CD14-positive monocyte (primary cell): ENCODE measurements around the gene ANKRD27. TPM values are rescaled to one million over a fixed set of nuclear protein-coding genes. Genes with fewer than 3 reads are reported as not detected.

Source experiments
- DNase-seq, 3 donors: peaks; one replicate each; pipeline ENCODE4 v3.0.0-alpha.2; 2011 to 2022
- H2AFZ ChIP-seq: 2 replicates; pipeline ENCODE4 v1.6.0; 2012; ENCODE audit warnings: mild to moderate bottlenecking, low read depth, low read length, inconsistent platforms; ENCODE audit not compliant: insufficient read depth, poor library complexity, severe bottlenecking
- H3K27ac ChIP-seq, 2 donors: 1 replicate in 1 of 2; 2 replicates in 1 of 2; pipeline ENCODE4 v1.5.1; 2012 to 2013; ENCODE audit warnings: low read length in 2 of 2, control low read depth in 1 of 2, inconsistent platforms in 1 of 2, low read depth in 1 of 2, mild to moderate bottlenecking in 1 of 2
- H3K27me3 ChIP-seq, 2 donors: one replicate each; pipeline versions ENCODE4 v1.6.0 to v1.6.1; 2011 to 2013; ENCODE audit warnings: low read length in 2 of 2; ENCODE audit not compliant: control insufficient read depth in 2 of 2, insufficient read depth in 2 of 2
- H3K36me3 ChIP-seq, 2 donors: replicated peaks in 1 of 2; 1 replicate in 1 of 2; 2 replicates in 1 of 2; pipeline versions ENCODE4 v1.5.1 to v1.6.1; 2012 to 2013; ENCODE audit warnings: low read length in 2 of 2, control low read depth in 1 of 2, inconsistent platforms in 1 of 2, mild to moderate bottlenecking in 1 of 2; ENCODE audit not compliant: insufficient read depth in 2 of 2, control insufficient read depth in 1 of 2
- H3K4me1 ChIP-seq, 2 donors: 1 replicate in 1 of 2; 2 replicates in 1 of 2; pipeline versions ENCODE4 v1.5.1 to v1.6.1; 2012 to 2013; ENCODE audit warnings: low read length in 2 of 2, control low read depth in 1 of 2, inconsistent platforms in 1 of 2, mild to moderate bottlenecking in 1 of 2, moderate library complexity in 1 of 2; ENCODE audit not compliant: insufficient read depth in 2 of 2, control insufficient read depth in 1 of 2
- H3K4me2 ChIP-seq: replicated peaks from 2 replicates; pipeline ENCODE3; 2012; ENCODE audit warnings: low read length, moderate library complexity, mild to moderate bottlenecking; ENCODE audit not compliant: poor library complexity, severe bottlenecking; ENCODE audit errors: extremely low read depth
- H3K4me3 ChIP-seq, 3 experiments: fragments of 200-600 bp in 1 of 3; sonication (generic) in 1 of 3; replicated peaks in 1 of 3; 1 replicate in 2 of 3; 2 replicates in 1 of 3; pipeline ENCODE4 v1.5.1; 2011 to 2013; ENCODE audit warnings: low read length in 3 of 3, mild to moderate bottlenecking in 3 of 3, control low read depth in 2 of 3, low read depth in 2 of 3, inconsistent platforms in 1 of 3, moderate library complexity in 1 of 3
- H3K79me2 ChIP-seq: 2 replicates; pipeline ENCODE4 v1.6.0; 2012; ENCODE audit warnings: mild to moderate bottlenecking, control low read depth, inconsistent platforms, low read length, moderate library complexity; ENCODE audit not compliant: insufficient read depth
- H3K9ac ChIP-seq: 2 replicates; pipeline ENCODE4 v1.6.0; 2017; ENCODE audit warnings: low read length, mild to moderate bottlenecking; ENCODE audit not compliant: insufficient read depth, poor library complexity, severe bottlenecking
- H3K9me3 ChIP-seq, 2 donors: replicated peaks in 1 of 2; 1 replicate in 1 of 2; 2 replicates in 1 of 2; pipeline versions ENCODE4 v1.5.1 to v1.6.1; 2012 to 2013; ENCODE audit warnings: low read length in 2 of 2, control low read depth in 1 of 2; ENCODE audit not compliant: control insufficient read depth in 1 of 2, insufficient read depth in 1 of 2
- H4K20me1 ChIP-seq: 2 replicates; pipeline ENCODE4 v1.6.0; 2012; ENCODE audit warnings: mild to moderate bottlenecking, low read length, control low read depth, moderate library complexity; ENCODE audit not compliant: insufficient read depth
- H3K27ac Mint-ChIP-seq, 7 donors: one replicate each; pipeline ENCODE4 v1.8.0; 2020; ENCODE audit warnings: mild to moderate bottlenecking in 7 of 7, mixed read lengths in 7 of 7, moderate library complexity in 6 of 7, inconsistent platforms in 2 of 7
- H3K27me3 Mint-ChIP-seq, 3 donors: one replicate each; pipeline ENCODE4 v1.8.0; 2021 to 2022; ENCODE audit warnings: low read depth in 3 of 3, mild to moderate bottlenecking in 3 of 3, mixed read lengths in 3 of 3, moderate library complexity in 3 of 3, inconsistent platforms in 1 of 3
- H3K36me3 Mint-ChIP-seq, 2 donors: one replicate each; pipeline ENCODE4 v1.8.0; 2020; ENCODE audit warnings: mixed read lengths in 2 of 2, inconsistent platforms in 1 of 2, mild to moderate bottlenecking in 1 of 2
- H3K4me1 Mint-ChIP-seq: one replicate; pipeline ENCODE4 v1.8.0; 2020; ENCODE audit warnings: mild to moderate bottlenecking, mixed read lengths
- H3K4me3 Mint-ChIP-seq, 2 donors: one replicate each; pipeline ENCODE4 v1.8.0; 2020; ENCODE audit warnings: mild to moderate bottlenecking in 2 of 2, mixed read lengths in 2 of 2, moderate library complexity in 1 of 2
- H3K9me3 Mint-ChIP-seq, 7 donors: one replicate each; pipeline ENCODE4 v1.8.0; 2020 to 2022; ENCODE audit warnings: mixed read lengths in 7 of 7, mild to moderate bottlenecking in 6 of 7, moderate library complexity in 6 of 7, inconsistent platforms in 2 of 7
- WGBS: methylation state at CpG from one replicate; pipeline ENCODE4 v1.1.5; 2013; ENCODE audit warnings: missing lambda C conversion rate; ENCODE audit not compliant: insufficient coverage; 5-methylcytosine and 5-hydroxymethylcytosine counted together
- intact Hi-C, 2 donors: fragments of 100-400 bp; cut with micrococcal nuclease; formaldehyde crosslinking; loops; one replicate each; pipeline versions ENCODE4 v1.15.0 to v1.15.1; 2023
- polyA plus RNA-seq, 3 donors: library from polyadenylated mRNA; depleted of rRNA in 1 of 3; unstranded in 2 of 3; stranded (reverse) in 1 of 3; fragments of 300-500 nt in 2 of 3; fragments of >200 nt in 1 of 3; fragmentation: Illumina TruSeq in 2 of 3; gene quantifications; 1 replicate in 2 of 3; 2 replicates in 1 of 3; pipeline ENCODE4 v1.2.3, GENCODE V29; 2012 to 2021
- TF ChIP-seq, protein P1 (sequence below): fragments of 200-600 bp; IDR thresholded peaks from one replicate; pipeline ENCODE4 v1.8.0; 2022; ENCODE audit warnings: antibody characterized with exemption, mild to moderate bottlenecking

Gene ANKRD27
- polyA plus RNA-seq, 3 donors = 8.7 to 17.5 (median 14.5) TPM

DNA sequence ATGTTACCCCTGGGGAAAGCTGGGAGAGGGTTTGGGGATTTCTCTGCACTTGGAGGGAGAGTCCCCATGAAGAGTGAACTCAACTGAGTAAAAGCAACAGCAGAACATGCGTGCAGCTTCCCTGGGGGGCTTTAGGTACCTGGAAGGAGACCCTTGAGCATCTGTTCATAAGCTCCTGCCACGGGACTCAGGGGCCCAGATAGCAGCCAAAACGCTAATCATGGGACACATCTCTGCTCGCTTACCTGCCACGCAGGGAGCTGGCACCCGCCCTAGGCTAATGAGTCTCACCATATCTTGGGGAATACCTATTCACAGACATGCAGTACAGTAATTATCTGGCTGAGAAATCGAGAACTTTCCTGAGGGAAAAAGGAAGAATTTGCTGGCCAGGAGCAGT is 60.1 kb downstream of the ANKRD27 start:
- peak overlapping the region in 1 of 7 donors; percentile 50 for H3K27ac Mint-ChIP-seq
- no peak overlapping the region for H3K4me3 Mint-ChIP-seq
- Histone ChIP-seq H3K27me3 (no peaks in the 10 kb centered on the region), H3K79me2 (no peaks in the 10 kb centered on the region), H3K4me2 (no peak overlapping the region), H4K20me1 (no peaks in the 10 kb centered on the region), H3K9me3 (no peaks in the 10 kb centered on the region), H3K4me1 (no peaks in the 10 kb centered on the region), H3K27ac (no peak overlapping the region), H2AFZ (no peak overlapping the region), H3K36me3 (peaks cover 69 to 82% of the 10 kb centered on the region in 2 donors), H3K9ac (no peak overlapping the region), H3K4me3 (no peak overlapping the region)
- intact Hi-C loops = no loop called here
- DNase-seq = no peak
- WGBS = 100% methylated on average over 3 of the region's 7 CpGs
- no peaks in the 10 kb centered on the region for H3K4me1 Mint-ChIP-seq
- peaks cover 67 to 81% of the 10 kb centered on the region in 2 donors for H3K36me3 Mint-ChIP-seq
- H3K27me3 Mint-ChIP-seq = no peaks in the 10 kb centered on the region
- peaks cover 0 to 4% (median 0%) of the 10 kb centered on the region in 7 donors for H3K9me3 Mint-ChIP-seq
- TF ChIP-seq, protein P1, sequence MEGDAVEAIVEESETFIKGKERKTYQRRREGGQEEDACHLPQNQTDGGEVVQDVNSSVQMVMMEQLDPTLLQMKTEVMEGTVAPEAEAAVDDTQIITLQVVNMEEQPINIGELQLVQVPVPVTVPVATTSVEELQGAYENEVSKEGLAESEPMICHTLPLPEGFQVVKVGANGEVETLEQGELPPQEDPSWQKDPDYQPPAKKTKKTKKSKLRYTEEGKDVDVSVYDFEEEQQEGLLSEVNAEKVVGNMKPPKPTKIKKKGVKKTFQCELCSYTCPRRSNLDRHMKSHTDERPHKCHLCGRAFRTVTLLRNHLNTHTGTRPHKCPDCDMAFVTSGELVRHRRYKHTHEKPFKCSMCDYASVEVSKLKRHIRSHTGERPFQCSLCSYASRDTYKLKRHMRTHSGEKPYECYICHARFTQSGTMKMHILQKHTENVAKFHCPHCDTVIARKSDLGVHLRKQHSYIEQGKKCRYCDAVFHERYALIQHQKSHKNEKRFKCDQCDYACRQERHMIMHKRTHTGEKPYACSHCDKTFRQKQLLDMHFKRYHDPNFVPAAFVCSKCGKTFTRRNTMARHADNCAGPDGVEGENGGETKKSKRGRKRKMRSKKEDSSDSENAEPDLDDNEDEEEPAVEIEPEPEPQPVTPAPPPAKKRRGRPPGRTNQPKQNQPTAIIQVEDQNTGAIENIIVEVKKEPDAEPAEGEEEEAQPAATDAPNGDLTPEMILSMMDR = no peak

DNA sequence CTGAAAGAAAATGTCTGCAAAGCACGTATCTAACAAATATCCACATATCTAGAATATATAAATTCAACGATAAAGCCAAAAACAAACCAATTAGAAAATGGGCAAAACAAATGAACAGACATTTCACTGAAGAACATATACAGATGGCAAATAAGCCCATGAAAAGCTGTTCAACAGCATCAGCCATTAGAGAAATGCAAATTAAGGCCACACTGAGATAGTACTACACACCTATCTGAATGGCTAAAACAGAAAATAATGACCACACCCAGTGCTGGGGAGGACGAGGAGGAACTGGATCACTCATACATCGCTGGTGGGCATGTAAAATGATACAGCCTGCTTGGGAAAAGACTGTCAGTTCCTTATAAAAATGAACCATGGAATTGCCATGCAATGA is 62.0 kb downstream of the ANKRD27 start:
- H3K36me3 ChIP-seq = peaks cover 57 to 76% of the 10 kb centered on the region in 2 donors
- no peaks in the 10 kb centered on the region for H3K9me3 ChIP-seq
- 100% methylated on average over 3 of the region's 4 CpGs for WGBS
- H3K4me2 ChIP-seq = no peak overlapping the region
- H3K4me1 Mint-ChIP-seq = no peaks in the 10 kb centered on the region
- DNase-seq = no peak
- TF ChIP-seq, protein P1 = no peak
- peaks cover 0 to 4% (median 0%) of the 10 kb centered on the region in 7 donors for H3K9me3 Mint-ChIP-seq
- no peak overlapping the region for H3K9ac ChIP-seq
- no peaks in the 10 kb centered on the region for H3K4me1 ChIP-seq
- no peak overlapping the region for H3K27ac ChIP-seq
- H3K36me3 Mint-ChIP-seq = peaks cover 60 to 77% of the 10 kb centered on the region in 2 donors
- H3K79me2 ChIP-seq = no peaks in the 10 kb centered on the region
- intact Hi-C loops = no loop called here
- H3K27me3 ChIP-seq = no peaks in the 10 kb centered on the region
- H3K27ac Mint-ChIP-seq = no peak overlapping the region
- no peaks in the 10 kb centered on the region for H4K20me1 ChIP-seq
- no peak overlapping the region for H3K4me3 Mint-ChIP-seq
- no peaks in the 10 kb centered on the region for H3K27me3 Mint-ChIP-seq
- H2AFZ ChIP-seq = no peak overlapping the region
- H3K4me3 ChIP-seq = no peak overlapping the region
